CD4-positive, CD25-positive, alpha-beta regulatory T cell (primary cell): Measurements from ENCODE around the gene CASQ2. TPM values are rescaled to one million over a fixed set of nuclear protein-coding genes. Genes with fewer than 3 reads are reported as not detected.

Experiments used
- polyA plus RNA-seq, 4 donors: library from polyadenylated mRNA; unstranded; fragments of 300-500 nt; fragmentation: Illumina TruSeq; gene quantifications; one replicate each; pipeline ENCODE4 v1.2.3, GENCODE V29; 2021
- total RNA-seq: library from RNA; stranded (reverse); gene quantifications from one replicate; pipeline ENCODE4 v1.2.3, GENCODE V29; 2022

The CASQ2 gene
- total and polyA plus RNA-seq, 5 donors from 2014 or later: not detected

Other genes with a start within 250 kb of the CASQ2 start
- gene VANGL1, start 126.7 kb downstream of the CASQ2 start, total RNA-seq: 3.6 TPM
- 10 to 100 TPM in 1 of 4 donors, 1 to 10 TPM in 3; 5.4 to 10.7 (median 7.9) TPM for gene VANGL1, start 126.7 kb downstream of the CASQ2 start, polyA plus RNA-seq
- not detected for gene NHLH2, start 72.4 kb upstream of the CASQ2 start, total RNA-seq
- gene NHLH2, start 72.4 kb upstream of the CASQ2 start, polyA plus RNA-seq: not detected
- 0.17 TPM for gene SLC22A15, start 207.8 kb upstream of the CASQ2 start, total RNA-seq
- under 1 TPM in 1 of 4 donors, not detected in 3; 0.03 TPM for gene SLC22A15, start 207.8 kb upstream of the CASQ2 start, polyA plus RNA-seq